GM13976 (cell line): Measurements from ENCODE around the gene PLPPR1.

ENCODE experiments used
- DNase-seq: peaks from one replicate; pipeline ENCODE4 v3.0.0; 2012; ENCODE audit warnings: low spot score
- in situ Hi-C: fragments of 300-500 bp; cut with MboI; formaldehyde crosslinking; loops from one replicate; pipeline ENCODE4 v1.12.0; 2022; ENCODE audit warnings: low sequenced_read_pairs, mixed read lengths, inconsistent platforms; ENCODE audit not compliant: unreplicated experiment
- TF ChIP-seq, protein P1 (sequence below): IDR thresholded peaks from 2 replicates; pipeline ENCODE4 v1.5.1; 2012; ENCODE audit warnings: borderline replicate concordance, mild to moderate bottlenecking; ENCODE audit not compliant: insufficient read depth; ENCODE audit errors: extremely low read depth, missing control alignments, control extremely low read depth

PLPPR1 gene

DNA sequence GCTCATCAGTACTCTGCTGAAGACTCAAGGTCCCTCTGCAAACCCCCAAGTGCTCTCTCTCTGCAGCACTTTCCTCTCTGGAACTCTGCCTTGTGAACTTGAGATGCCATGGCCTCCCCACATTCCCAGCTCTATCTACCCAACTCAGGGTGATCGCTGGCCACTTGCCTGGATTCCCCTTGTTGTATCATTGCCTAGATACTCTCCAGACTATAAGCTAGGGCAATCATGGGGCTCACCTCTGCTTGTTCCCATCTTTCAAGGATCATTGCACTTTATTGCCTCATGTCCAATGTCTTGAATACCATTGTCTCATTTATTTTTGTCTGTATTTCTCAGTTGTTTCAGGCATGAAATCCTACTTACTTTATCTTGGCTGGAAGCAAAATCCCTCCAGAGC, 144.1 kb downstream of the PLPPR1 start:
- in situ Hi-C loops: no loop called here
- TF ChIP-seq, protein P1, sequence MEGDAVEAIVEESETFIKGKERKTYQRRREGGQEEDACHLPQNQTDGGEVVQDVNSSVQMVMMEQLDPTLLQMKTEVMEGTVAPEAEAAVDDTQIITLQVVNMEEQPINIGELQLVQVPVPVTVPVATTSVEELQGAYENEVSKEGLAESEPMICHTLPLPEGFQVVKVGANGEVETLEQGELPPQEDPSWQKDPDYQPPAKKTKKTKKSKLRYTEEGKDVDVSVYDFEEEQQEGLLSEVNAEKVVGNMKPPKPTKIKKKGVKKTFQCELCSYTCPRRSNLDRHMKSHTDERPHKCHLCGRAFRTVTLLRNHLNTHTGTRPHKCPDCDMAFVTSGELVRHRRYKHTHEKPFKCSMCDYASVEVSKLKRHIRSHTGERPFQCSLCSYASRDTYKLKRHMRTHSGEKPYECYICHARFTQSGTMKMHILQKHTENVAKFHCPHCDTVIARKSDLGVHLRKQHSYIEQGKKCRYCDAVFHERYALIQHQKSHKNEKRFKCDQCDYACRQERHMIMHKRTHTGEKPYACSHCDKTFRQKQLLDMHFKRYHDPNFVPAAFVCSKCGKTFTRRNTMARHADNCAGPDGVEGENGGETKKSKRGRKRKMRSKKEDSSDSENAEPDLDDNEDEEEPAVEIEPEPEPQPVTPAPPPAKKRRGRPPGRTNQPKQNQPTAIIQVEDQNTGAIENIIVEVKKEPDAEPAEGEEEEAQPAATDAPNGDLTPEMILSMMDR: no peak
- DNase-seq: no peak

GRCh38 chr9:101173907-101174306, 145.4 kb downstream of the PLPPR1 start:
- TF ChIP-seq, protein P1: no peak
- in situ Hi-C loops: no loop called here
- DNase-seq: no peak

- in situ Hi-C loops: no loop called here
- DNase-seq: no peak
- TF ChIP-seq, protein P1: no peak
Observed at GRCh38 chr9:101176384-101176783, 147.9 kb downstream of the PLPPR1 start.

- in situ Hi-C loops: no loop called here
- TF ChIP-seq, protein P1: no peak
- DNase-seq: no peak
Observed at GRCh38 chr9:101184813-101185278, 156.3 kb downstream of the PLPPR1 start.

GRCh38 chr9:101191723-101192122, 163.2 kb downstream of the PLPPR1 start:
- in situ Hi-C loops: no loop called here
- TF ChIP-seq, protein P1: no peak

DNA sequence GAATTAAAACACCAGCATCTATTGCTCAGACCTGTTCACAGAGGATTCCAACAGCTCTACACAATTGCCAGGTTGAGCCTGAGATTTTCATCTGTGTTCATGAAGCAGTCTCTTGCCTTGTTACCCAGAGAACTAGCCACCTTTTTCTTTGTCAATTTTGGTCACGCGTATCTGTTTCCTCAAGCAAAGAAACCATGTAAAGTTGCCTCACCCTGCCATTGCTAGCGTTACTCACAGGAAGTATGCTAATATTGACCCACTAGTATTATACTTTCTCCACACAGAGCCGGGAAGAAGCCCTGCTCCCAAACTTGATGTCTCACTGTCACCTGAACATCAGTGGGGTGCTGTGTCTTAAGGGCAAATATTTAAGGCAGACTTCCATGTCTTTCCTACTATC, 168.5 kb downstream of the PLPPR1 start:
- no peak for DNase-seq
- in situ Hi-C loops: no loop called here
- TF ChIP-seq, protein P1: no peak

More at GRCh38 chr9:101191723-101192122, 163.2 kb downstream of the PLPPR1 start:
- DNase-seq: no peak

GRCh38 chr9:101200852-101201251, 172.3 kb downstream of the PLPPR1 start:
- TF ChIP-seq, protein P1: no peak
- DNase-seq: no peak
- in situ Hi-C loops: no loop called here
